NK-92 (cell line): Measurements from ENCODE around the gene WDR5.

Source experiments
- DNase-seq: peaks from one replicate; lab custom pipeline; 2025; ENCODE audit not compliant: unreplicated experiment; lab: John Stamatoyannopoulos, UW

WDR5 gene

DNA sequence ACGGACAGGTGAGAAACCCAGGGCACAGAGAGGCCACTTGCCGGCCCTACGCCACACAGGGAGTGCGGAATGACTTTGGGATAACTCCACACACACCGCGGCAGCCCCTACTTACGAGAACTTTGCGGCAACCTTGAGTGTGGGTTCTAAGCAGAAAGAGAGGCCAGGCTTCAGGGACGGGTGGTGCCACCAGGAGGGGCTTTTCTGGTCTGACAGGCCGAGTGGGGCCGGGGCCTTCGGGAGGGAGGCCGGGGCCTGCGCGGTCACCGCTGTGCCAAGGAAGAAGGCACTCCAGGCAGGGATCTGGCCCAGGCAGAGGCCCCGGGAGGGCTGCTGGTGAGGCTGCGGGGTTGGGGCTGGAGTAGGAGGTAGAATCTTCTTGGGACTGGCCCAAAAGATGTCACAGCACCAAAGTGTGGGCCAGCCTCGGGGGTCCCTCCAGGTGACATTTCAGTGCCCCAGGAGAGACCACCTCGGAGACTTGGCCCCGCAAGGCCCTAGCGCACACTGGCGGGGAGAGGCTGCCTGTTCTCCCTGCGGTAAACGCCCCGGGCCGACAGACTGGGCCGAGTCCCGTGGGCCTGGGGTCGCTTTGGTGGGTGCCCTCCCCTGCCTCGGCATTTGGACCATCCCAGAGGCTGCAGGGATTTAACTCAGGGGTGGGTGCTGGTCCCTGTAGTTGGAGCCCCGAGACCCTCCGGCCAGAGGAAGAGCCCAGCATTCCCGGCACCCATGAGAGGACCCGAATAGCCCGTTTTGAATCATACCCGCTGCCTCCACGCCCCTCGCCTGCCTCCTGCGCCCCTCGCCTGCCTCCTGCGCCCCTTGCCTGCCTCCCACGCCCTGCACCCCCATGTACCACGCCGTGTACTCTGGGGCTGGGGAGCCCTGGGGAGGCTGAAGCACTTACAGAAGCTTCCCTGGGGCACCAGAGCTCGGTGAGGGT, 37.5 kb downstream of the WDR5 start:
- DNase-seq: no peak

DNA sequence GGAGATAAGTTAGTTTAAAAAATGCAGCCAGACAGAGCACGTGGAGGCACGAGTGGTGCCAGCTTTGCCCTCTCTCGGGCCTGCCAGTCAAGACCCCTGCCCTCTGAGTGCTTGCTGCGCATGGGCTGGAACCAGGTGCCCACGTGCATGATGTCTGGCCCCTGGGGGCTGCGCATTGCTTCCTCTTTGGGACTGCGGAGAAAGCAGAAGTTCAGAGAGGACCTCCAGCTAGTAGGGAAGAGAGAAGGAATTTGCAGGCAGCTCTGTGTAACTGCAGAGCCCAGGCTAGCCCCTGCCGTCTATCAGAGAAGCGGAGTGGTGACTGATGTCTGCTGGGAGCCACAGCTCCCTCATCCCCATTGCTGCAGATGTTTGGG, 38.2 kb downstream of the WDR5 start:
- DNase-seq: no peak

DNA sequence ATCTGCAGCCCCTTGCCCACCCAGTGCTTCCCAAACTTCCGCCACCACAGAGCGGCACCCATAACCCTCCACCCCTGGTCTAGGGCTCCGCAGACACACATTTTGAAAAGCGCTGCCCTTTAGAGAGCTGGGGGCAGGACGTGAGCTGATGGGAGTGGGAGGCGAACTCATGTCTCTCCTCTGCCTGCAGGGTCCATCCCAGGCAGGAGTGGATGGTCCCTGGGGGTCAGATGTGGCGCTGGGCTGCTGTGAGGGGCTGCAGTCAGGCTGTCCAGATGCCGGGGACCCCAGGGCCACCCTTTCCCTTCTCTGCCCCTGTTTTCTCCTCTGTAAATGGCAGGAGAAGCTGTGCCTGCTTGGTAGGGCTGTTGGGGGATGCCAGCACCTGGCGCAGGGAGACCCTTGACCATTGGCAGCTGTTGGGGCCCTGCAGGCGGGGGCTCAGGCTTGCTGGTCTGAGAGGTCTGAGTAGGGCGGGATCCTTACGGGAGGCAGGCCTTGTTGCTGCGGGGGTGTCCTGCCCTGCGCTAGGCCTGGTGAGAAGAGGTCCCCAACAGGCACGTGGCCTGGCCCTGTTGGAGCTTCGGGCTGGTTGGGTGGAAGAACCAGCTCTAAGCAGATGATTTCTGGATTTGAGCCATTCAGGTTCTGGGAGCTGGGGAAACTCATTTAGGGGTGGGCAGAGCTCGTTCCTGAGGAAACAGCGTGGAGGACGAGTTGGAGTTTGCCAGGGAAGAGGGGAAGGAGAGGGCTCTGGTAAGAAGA, 38.8 kb downstream of the WDR5 start:
- no peak for DNase-seq

DNA sequence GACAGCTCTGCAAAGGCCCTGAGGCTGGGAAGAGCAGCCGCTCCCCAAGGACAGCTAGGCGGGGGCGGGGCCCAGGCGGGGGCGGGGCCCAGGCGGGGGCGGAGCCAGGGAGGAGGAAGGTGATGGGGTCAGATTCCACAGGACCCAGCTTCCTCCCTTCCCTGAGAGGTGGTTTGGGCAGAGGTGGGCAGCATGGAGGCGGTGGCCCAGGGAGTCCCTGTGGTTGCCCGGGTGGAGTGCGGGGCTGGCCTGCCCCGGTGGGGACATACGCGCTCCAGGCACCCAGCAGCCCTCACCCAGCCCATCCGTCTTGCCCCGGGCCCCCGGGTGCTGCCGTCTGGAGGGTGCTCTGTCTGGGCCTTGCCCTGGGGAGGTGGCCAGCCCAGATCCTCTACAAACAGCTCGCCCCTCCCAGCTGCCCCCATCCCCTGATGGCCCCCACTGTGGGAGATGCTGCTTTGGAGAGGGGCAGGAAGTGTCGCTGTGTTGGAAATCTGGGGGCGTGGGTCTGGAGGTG, 39.5 kb downstream of the WDR5 start:
- DNase-seq: no peak

DNA sequence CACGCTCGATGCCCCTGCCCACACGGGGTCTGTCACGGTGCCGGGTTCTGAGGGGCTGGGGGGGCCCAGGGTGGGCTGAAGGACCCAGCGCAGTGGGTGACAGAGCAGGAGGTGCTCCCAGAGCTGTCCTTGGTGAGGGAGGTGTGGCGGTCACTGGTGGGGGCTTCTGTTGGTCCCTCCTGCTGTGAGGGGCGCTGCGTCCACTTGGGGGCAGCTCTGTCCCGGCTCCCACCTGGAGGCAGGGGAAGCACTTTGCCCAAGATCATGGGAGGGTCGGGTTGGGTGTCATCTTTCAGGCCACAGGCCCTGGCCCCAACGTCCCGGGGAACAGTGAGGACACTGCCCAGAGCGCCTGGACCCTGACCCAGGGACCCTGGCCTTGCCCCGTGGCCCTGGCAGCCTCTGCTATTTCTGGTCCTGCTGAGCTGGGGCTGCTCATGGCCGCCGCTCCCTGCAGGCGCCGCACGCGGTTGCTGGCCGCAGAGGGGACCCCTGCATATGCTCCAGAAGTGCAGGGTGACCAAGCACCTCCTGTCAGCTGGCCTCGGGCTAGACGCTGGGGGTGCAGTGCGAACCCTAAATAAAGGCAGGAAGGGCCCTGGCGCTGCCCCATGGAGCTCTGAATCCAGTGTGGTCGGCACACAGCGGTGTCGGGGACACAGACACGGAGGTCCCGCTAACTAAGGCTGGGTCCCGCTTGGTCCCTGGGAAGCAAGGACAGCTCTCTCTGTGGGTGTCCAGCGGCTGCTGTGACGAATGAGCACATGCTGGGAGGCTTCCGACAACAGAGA, 40.1 kb downstream of the WDR5 start:
- no peak for DNase-seq

DNA sequence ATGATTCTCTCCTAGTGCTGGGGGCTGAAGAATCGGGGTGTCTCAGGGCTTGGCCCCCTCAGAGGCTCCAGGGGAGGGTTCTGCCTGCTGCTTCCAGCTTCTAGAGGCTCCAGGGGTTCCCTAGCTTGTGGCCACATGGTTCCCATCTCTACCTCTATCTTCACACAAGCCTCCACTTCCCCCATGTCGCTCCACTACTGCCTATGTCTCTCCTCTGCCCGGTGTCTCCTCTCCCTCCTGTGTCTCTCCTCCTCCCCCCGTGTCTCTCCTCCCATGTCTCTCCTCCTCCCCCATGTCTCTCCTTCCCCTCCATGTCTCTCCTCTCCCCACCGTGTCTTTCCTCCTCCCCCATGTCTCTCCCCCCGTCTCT, 40.7 kb downstream of the WDR5 start:
- DNase-seq: no peak

DNA sequence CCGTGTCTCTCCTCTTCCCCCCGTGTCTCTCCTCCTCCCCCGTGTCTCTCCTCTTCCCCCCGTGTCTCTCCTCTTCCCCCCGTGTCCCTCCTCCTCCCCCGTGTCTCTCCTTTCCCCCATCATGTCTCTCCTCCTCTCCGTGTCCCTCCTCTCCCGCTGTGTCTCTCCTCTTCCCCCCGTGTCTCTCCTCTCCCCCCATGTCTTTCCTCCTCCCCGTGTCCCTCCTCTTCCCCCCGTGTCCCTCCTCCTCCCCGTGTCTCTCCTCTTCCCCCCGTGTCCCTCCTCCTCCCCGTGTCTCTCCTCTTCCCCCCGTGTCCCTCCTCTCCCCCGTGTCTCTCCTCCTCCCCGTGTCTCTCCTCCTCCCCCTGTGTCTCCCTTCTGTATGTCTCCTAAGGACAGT, 41.3 kb downstream of the WDR5 start:
- DNase-seq: no peak

DNA sequence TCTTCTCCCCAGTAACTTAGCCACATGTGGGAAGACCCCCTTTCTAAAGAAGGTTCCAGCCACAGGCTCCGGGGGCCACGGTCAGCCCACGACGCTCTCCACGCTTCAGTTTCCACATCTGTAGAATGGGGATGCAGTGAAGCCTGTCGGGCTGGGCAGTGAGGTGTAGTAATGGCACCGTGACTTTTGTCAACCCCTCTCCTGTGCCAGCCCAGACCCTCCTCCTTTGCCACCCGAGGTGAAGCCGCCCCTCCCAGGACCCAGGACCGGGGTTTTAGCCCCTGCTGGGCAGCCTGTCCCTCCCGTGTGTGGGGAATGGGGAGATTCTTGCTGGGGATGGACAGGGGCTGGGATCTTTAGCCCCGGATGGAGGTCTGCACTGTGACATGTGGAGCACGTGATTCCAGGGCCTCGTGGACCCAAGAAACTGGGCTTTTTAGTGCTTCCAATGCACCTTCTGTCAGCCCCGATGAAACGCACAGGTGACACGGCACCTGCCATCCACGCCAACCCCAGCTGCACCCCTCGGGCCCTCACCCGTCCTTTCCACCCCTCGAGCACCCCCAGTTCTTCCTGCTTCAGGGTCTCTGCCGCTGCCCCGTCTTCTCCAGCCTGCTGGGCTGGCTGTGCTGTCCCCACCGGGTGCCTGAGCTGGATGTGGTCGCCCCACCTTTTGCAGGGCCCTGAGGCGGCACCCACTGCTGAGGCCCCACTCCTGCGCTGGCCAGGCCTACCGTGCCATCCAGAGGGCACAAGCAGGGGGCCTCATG, 41.9 kb downstream of the WDR5 start:
- DNase-seq: no peak

DNA sequence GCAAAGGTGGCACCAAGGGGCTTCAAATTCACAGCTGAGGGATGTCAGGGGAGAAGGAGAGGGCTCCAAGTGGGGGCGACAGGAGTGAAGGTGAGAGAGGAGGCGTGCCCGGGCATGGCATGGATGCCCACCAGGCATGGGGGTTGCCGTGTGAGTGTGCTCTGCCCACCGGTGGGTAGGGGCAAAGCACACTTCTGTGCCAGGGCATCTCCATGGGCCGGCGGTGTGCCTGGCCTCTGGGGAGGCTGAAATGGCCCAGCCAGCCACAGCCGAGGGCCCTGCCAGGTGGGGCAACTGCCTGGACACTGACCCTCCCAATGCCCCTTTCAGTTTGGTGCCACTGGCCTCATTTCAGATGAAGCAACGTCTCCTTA, 42.5 kb downstream of the WDR5 start:
- DNase-seq: no peak

DNA sequence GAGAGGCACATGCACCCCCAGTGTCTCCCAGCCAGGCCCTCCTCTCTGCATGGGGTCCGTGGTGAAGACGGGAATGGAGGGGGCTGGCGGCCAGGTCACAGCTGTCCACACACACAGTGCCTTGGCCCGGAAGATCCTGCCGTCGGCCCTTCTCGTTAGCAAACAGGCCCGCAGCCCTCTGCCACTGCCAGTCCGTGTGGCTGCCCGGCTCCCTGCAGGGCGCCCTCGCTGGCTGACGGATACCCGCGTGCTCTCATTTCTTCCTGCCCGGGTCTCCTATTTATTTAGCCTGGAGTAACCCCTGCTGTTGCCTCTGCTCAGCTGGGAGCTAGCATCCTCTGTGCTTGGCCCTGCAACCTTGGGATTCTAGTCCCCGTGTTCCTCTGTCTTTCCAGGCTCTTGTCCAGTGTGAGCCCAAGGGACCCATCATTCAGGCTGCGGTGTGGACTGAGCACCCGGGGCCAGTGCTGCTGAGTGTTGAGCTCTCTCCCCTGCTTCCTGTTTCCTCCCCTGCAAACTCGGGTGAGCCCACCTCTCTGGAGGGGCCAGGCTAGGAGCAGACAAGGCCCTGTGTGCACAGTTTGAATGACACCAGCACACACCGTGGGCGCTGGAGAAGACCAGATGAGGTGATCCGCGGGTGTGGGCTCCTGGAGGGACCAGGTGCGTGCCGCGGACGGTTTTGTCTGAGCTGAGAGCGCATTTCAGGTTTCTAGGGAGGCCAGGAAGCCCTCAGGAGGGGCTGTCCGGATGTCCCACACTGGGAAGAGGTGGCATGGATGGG, 43.1 kb downstream of the WDR5 start:
- DNase-seq: no peak

DNA sequence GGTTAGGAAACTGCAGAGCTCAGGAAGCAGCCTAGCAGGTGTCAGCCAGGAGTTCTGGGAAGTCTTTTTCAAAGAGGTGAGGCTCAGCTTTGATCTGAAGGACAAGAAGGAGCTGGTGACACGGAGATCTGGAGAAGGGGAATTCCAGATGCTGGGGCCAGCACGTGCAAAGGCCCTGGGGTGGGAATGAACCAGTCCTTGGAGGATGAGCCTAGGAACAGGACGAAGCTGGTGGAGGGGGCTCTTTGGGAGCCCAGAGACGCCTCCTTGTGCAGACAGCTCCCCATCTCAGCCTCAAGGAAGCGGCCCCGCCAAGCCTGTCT, 43.7 kb downstream of the WDR5 start:
- no peak for DNase-seq

DNA sequence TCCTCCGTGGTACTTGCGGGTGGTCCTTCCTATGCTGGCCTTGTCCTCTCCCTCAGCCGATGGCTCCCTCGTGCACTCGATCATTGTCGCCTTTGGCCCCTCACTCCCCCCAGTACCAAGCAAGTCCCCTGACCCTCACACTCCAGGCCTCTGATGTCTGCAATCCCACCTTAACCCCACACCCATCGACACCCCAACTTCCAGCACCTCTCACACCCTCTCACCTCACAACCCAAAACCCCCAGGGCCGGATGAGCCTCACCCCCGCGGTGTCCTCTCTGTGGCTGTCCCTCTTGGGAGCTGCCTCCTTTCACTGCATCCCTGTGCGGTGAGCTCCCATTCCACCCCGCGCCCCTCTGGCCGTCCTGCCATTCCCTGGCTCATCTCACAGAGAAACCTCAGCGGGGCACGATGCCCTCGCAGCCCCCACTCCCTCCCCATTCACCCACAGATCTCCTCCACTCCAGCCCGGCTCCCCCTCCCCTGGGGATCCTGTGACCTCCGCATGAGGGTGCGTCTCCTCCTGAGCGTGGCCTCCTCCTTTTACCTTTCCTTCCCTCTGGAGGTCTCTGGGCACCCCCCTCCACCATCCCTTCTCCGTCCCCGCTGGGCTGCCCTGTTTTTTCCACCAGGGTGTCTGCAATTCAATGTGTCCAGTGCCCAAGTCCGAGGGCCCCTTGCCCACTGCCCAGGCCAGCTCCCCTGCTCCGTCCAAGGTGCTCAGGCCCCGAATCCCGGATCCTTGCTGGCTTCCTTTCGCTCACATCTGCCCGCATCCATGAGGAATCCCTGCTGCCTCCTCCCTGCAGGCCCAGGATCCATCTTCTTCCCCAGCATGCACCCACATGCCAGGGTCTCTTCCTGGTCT, 44.3 kb downstream of the WDR5 start:
- no peak for DNase-seq

DNA sequence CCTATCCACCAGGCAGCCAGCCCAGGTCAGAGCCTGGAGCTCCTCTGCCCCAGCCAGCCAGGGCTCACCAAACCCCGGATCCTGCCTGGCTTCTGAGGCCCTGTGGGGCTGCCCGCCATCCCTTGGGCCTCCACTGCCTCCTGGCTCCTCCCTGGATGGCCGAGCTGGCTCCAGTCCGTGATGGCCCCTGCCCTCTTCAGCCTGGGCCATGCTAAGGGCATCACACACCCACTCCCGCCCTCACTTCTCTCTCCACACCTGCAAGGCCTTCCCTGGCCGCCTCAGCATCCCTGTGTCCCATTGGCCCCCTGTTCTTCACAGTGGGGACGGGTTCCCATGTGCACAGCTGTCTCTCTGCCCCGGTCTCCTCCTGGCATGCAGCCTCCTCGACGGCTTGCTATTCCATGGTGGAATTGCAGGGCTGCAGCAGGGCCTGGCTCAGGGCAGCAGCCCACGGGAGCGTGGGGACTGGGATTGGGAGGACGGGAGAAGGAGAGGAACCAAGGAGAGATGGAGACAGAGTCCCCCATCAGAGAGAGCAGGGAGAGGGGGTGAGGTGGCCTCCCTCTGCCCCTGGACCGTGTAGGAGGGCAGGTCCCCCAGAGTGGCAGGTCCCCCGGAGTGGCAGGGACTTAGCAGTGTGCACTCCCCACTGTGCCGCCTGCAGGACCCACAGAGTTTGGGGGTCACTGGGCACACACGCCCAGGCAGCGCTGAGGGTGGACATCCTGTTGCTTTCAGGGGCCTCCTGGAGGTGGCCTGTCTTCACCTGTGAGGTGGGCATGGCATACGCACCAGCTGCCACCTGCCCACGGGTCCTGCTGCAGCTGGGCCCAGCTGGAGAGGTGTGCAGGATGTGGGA, 45.1 kb downstream of the WDR5 start:
- no peak for DNase-seq

DNA sequence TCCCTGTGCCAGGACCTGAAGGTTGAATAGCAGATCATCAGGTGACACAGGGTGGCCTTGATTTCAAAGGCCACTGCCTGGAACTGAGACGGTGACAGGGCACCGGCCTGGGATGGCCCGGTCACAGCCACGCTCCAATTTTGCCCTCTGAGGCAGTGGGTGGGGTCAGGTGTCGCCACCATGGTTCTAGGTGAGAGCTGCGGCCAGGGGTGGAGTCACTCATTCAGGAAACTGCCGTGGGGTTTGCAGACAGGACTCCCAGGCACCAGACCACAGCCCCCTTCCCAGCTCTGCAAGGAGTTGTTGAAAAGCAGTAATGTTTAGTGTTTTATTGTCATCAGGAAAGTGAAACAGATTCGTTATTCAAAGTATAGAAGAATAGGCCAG, 45.8 kb downstream of the WDR5 start:
- no peak for DNase-seq

DNA sequence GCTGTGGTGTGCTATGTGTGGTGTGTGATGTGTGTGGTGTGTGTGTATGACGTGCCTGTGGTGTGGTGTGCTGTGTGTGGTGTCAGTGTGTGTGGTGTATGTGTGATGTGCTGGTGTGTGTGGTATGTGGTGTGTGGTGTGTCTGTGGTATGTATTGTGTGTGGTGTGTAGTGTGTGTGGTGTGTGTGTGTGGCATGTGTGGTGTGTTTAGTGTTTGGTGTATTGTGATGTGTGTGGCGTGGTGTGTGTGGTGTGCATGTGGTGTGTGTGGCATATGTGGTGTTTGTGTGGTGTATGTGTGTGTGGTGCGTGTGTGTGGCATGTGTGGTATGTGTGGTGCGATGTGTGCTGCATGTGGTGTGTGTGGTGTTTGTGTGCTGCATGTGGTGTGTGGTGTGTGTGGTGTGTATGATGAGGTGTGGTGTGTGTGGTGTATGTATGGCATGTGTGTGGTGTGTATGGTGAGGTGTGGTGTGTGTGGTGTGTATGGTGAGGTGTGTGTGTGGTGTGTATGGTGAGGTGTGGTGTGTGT, 46.7 kb downstream of the WDR5 start:
- no peak for DNase-seq

DNA sequence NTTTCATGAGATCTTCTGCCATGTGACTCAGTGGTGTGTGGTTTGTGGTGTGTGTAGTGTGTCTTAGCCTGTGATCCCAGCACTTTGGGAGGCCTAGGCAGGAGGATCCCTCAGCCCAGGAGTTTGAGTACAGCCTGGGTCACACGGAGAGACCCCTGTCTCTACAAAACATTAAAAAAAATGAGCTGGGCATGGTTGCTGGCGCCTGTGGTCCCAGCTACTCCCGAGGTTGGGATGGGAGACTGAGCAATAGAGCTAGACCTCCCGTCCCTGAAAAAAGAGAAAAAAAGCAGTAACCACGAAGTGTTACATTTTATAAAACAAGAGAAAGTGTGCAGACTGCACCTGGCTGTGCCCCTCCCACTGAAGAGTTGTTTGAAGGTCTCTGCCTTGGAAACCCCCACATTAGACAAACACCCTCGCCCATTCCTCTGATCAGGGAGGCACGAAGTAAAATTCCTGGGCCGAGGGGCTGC, 49.7 kb downstream of the WDR5 start:
- no peak for DNase-seq

DNA sequence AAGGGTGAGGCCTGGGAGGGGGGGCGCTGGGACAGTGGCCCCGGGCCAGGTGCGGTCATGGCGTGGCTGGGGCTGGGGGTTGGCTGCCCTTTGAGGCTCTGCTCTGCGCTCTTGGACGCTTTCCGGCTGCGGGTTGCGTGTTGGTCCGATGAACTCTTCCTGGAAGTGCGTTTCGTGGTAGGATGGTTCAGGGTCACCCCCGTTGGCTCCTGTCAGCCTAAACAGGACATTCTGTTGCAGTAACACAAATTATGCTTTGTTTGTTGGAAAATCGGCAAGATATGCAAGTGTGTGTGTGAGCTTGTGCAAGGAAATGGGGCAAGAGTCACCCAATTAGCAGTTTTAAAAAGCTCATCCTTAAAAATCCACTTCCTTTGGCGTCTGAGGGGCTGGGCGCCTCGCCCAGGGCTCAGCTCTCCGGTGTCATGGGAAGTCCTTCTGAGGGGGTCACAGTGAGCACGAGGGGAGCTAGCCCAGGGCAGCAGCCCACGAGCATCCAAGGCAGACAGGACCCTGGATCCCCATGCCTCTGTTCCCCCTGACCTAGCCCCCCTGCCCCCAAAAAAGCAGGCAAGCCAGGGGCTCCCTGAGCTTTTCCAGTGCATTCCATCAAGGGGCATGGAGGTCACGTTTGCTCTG, 50.7 kb downstream of the WDR5 start:
- DNase-seq: no peak
